Activated naive CD8-positive, alpha-beta T cell treated with anti-CD3 and anti-CD28 coated beads for 36 hours (primary cell): Measurements from ENCODE around the gene PKIB. TPM values are rescaled to one million over a fixed set of nuclear protein-coding genes. Genes with fewer than 3 reads are reported as not detected.
"Not testable (repeated sequence)": the region's sequence is repeated elsewhere in the genome, so short reads cannot be mapped to it uniquely, and the experiment has no call there.

ENCODE experiments used
- DNase-seq: peaks from one replicate; pipeline ENCODE4 v3.0.0; 2021
- H3K27ac Mint-ChIP-seq: one replicate; pipeline ENCODE4 v1.8.0; 2022; ENCODE audit warnings: mild to moderate bottlenecking, moderate library complexity, mixed read lengths
- H3K27me3 Mint-ChIP-seq: one replicate; pipeline ENCODE4 v1.8.0; 2022; ENCODE audit warnings: mild to moderate bottlenecking, mixed read lengths
- H3K36me3 Mint-ChIP-seq: one replicate; pipeline ENCODE4 v1.8.0; 2021; ENCODE audit warnings: mild to moderate bottlenecking, mixed read lengths
- H3K4me1 Mint-ChIP-seq: one replicate; pipeline ENCODE4 v1.8.0; 2021; ENCODE audit warnings: mixed read lengths
- H3K4me3 Mint-ChIP-seq: one replicate; pipeline ENCODE4 v1.8.0; 2022; ENCODE audit warnings: mild to moderate bottlenecking, moderate library complexity, mixed read lengths
- H3K9me3 Mint-ChIP-seq: one replicate; pipeline ENCODE4 v1.8.0; 2022; ENCODE audit warnings: mixed read lengths
- total RNA-seq, 2 experiments: library from RNA; stranded (reverse); gene quantifications; one replicate each; pipeline ENCODE4 v1.2.3, GENCODE V29; 2021

Gene PKIB
- total RNA-seq, 2 experiments from 2014 or later = 0.52 to 0.62 TPM

DNA sequence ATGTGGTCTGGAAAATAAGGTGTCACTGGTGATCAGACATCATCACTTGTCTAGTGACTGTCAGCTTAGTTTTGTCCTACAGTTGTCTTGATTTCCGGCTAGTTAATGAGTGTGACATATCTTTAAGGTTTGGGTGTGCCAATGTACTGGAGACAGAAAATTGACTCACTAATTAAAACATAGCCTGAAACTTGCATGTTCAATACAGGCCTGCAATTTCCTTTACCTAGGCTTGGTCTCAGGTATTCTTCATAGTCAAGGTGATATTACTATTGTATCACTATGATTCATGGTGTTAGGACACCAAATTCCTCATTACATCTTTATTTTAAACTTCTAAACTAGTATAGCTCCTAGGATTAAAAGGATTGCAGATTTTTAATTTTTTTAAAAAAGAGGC is 32.4 kb downstream of the PKIB start:
- DNase-seq = not testable (repeated sequence)

GRCh38 chr6:122645256-122645655 is 35.1 kb downstream of the PKIB start:
- Mint-ChIP-seq H3K36me3 (no peaks in the 10 kb centered on the region), H3K9me3 (no peaks in the 10 kb centered on the region), H3K27me3 (peaks cover 6% of the 10 kb centered on the region), H3K27ac (no peak overlapping the region), H3K4me1 (no peaks in the 10 kb centered on the region), H3K4me3 (no peak overlapping the region)
- DNase-seq = no peak

More for the DNA sequence above, 32.4 kb downstream of the PKIB start:
- not testable (repeated sequence) for H3K9me3 Mint-ChIP-seq, H3K27me3 Mint-ChIP-seq, H3K27ac Mint-ChIP-seq, H3K4me3 Mint-ChIP-seq, H3K36me3 Mint-ChIP-seq, H3K4me1 Mint-ChIP-seq

GRCh38 chr6:122647765-122648164 is 37.6 kb downstream of the PKIB start:
- Mint-ChIP-seq H3K4me3 (no peak overlapping the region), H3K27me3 (peaks cover 6% of the 10 kb centered on the region), H3K36me3 (no peaks in the 10 kb centered on the region), H3K27ac (no peak overlapping the region), H3K4me1 (no peaks in the 10 kb centered on the region), H3K9me3 (no peaks in the 10 kb centered on the region)
- no peak for DNase-seq

DNA sequence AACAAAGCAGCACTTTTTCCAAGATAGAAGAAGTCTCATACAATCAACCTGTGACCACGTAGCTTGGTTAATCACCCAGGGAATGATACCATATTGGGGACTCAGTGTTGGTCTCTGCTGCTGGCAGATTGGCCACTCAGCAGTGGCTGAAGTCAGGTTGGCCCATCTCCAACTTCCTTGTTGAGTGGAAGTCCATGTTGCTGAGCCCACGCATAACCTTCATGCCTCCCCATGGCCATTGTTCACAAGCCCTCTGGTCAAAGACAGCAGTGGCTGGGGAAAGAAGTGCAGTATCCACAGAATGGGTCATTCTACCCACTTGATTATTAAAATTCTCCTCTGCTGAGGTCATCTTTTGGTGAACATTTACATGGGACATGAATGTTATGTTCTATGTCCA is 38.5 kb downstream of the PKIB start:
- no peak overlapping the region for H3K27ac Mint-ChIP-seq
- H3K9me3 Mint-ChIP-seq = no peaks in the 10 kb centered on the region
- DNase-seq = no peak
- H3K36me3 Mint-ChIP-seq = no peaks in the 10 kb centered on the region
- no peaks in the 10 kb centered on the region for H3K4me1 Mint-ChIP-seq
- no peak overlapping the region for H3K4me3 Mint-ChIP-seq
- H3K27me3 Mint-ChIP-seq = peaks cover 6% of the 10 kb centered on the region

DNA sequence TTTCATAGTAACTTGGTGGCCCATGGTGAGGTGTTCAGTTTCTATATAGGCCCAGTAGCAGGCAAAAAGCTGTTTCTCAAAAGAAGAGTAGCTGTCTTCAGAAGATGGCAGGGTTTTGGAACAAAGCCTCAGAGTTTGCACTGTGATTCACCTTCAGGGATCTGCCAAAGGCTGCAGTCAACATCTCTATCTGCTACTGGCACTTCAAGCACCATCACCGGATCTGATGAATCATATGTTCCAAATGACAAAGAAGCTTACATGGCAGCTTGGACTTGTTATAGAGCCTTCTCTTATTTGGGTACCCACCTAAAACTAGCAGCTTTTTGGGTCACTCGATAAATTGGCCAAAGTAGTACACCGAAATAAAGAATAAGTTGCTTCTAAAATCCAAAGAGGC is 39.5 kb downstream of the PKIB start:
- Mint-ChIP-seq H3K4me1 (no peaks in the 10 kb centered on the region), H3K9me3 (no peaks in the 10 kb centered on the region), H3K4me3 (no peak overlapping the region), H3K27me3 (peaks cover 6% of the 10 kb centered on the region), H3K36me3 (no peaks in the 10 kb centered on the region), H3K27ac (no peak overlapping the region)
- no peak for DNase-seq

DNA sequence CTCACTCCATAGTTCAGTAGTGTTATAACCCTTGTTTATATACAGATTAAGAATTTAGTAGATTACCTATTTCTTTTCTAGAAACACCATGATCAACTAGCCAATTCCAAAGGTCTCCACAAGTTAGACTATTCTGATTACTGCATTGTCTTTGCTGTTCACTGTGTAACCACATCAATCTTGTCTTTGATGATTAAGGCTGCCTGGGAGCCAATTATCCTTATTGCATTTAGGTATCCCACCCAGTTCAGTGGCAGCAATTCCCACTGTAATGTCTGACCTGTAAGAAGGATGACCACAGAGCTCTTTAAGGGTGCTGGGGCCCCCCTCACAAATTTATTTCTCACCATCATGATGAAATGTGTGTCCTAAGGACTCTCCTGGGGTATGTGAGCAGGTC is 40.2 kb downstream of the PKIB start:
- no peaks in the 10 kb centered on the region for H3K36me3 Mint-ChIP-seq
- no peaks in the 10 kb centered on the region for H3K4me1 Mint-ChIP-seq
- no peak overlapping the region for H3K4me3 Mint-ChIP-seq
- H3K27ac Mint-ChIP-seq = no peak overlapping the region
- DNase-seq = no peak
- peaks cover 2% of the 10 kb centered on the region for H3K27me3 Mint-ChIP-seq
- no peaks in the 10 kb centered on the region for H3K9me3 Mint-ChIP-seq

DNA sequence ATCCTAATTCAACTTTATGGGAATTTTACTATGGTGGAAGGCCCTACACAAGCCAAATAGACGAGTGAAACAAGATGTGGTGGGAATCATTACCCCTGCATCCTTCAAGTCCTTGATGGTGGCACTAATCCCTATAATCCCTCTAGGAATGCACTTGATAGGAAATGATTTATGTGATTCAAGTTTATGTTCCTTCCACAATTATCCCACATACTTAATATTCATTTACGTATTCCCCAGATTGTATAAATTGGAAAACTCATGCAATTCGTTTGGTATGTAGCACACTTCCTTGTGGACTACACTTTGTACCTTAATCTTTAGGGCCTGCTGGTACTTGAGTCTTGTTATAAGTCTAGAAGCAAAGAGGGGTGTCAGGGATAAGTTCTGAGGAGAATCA is 40.8 kb downstream of the PKIB start:
- Mint-ChIP-seq H3K4me3 (no peak overlapping the region), H3K9me3 (no peaks in the 10 kb centered on the region), H3K27ac (no peak overlapping the region), H3K4me1 (no peaks in the 10 kb centered on the region), H3K27me3 (no peaks in the 10 kb centered on the region), H3K36me3 (no peaks in the 10 kb centered on the region)
- no peak for DNase-seq

- H3K4me3 Mint-ChIP-seq = no peak overlapping the region
- DNase-seq = no peak
- H3K27me3 Mint-ChIP-seq = no peaks in the 10 kb centered on the region
- H3K9me3 Mint-ChIP-seq = no peaks in the 10 kb centered on the region
- H3K4me1 Mint-ChIP-seq = no peaks in the 10 kb centered on the region
- H3K36me3 Mint-ChIP-seq = no peaks in the 10 kb centered on the region
- H3K27ac Mint-ChIP-seq = no peak overlapping the region
Measured at GRCh38 chr6:122651604-122652003, 41.4 kb downstream of the PKIB start.

DNA sequence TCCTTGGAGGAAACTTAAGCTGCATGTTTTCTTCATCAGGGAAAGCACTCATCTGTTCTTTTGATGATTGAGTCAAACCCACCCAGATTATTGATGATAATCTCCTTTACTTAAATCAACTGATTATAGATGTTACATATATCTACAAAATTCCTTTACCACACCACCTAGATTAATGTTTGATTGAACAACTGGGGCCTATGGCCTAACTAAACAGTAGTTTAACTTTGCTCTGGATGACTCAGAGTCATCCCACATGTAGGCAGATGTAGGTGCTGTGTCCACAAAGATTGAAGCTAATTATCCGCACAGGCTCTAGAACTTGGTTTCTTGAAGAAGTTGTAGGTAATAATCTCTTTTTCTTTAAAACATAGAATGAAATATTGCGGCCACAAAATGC is 42.2 kb downstream of the PKIB start:
- Mint-ChIP-seq H3K9me3 (no peaks in the 10 kb centered on the region), H3K27ac (no peak overlapping the region), H3K27me3 (no peaks in the 10 kb centered on the region), H3K36me3 (no peaks in the 10 kb centered on the region), H3K4me1 (no peaks in the 10 kb centered on the region), H3K4me3 (no peak overlapping the region)
- no peak for DNase-seq

DNA sequence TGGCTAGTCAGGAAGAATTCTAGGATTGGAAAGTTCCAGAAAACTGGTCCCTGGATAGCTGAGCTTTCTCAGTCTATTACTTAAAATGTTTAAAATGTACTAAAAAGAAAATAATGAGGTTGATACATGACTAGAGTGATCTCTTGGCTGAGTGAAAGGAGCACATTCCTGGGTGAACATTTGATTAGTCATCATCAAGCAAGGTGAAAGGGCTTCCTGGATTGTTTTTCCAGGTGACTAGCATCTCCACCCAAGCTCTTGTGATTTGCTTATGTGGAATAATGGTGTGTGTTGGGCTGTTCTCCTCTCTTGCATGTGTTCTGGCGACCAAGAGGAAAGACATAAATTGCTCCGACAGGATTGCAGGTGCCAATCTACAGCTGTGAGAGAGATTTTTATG is 42.9 kb downstream of the PKIB start:
- Mint-ChIP-seq H3K27me3 (no peaks in the 10 kb centered on the region), H3K4me3 (no peak overlapping the region), H3K4me1 (no peaks in the 10 kb centered on the region), H3K27ac (no peak overlapping the region), H3K36me3 (no peaks in the 10 kb centered on the region), H3K9me3 (no peaks in the 10 kb centered on the region)
- no peak for DNase-seq

- no peaks in the 10 kb centered on the region for H3K9me3 Mint-ChIP-seq
- no peaks in the 10 kb centered on the region for H3K4me1 Mint-ChIP-seq
- H3K27me3 Mint-ChIP-seq = no peaks in the 10 kb centered on the region
- DNase-seq = no peak
- H3K4me3 Mint-ChIP-seq = no peak overlapping the region
- no peak overlapping the region for H3K27ac Mint-ChIP-seq
- H3K36me3 Mint-ChIP-seq = no peaks in the 10 kb centered on the region
Measured at GRCh38 chr6:122654012-122654411, 43.8 kb downstream of the PKIB start.

DNA sequence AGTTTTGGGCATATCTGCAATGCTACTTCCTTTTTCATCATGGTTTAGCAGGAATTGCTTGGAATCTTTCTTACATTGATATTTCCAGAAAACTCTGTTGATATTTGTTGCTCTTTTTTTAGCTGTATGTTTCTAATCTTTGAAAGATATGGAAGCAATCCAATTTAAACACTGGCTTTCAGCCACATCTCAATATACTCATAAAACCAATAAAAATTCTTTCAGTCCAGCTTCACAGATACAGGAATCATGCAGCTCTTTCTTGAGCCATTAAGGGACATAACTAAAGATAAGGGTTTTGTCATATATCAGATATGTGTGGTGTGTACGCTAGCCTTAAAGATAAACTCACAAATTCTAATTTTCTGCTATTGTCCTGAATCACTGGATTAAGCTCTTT is 47.4 kb downstream of the PKIB start:
- Mint-ChIP-seq H3K27me3 (peaks cover 4% of the 10 kb centered on the region), H3K27ac (no peak overlapping the region), H3K4me1 (no peaks in the 10 kb centered on the region), H3K4me3 (no peak overlapping the region), H3K9me3 (no peaks in the 10 kb centered on the region), H3K36me3 (no peaks in the 10 kb centered on the region)
- DNase-seq = no peak

DNA sequence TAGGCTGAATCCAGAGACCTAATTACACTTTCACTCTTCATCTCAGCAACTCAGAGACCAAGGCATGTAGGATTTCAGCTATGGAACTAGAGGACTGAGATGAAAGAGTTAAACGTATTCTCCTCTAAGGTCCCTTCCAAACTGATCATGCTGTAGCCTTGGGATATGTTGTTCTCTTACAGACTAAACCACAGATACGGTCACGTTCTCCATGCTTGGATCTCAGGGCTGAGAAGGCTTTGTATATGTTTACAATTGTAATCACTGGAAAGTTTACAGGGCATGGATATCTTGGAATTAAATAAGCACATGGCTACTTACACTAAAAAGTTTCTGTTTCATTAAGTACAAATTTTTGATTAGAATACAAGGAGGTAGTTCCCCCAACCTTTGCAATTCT is 50.1 kb downstream of the PKIB start:
- Mint-ChIP-seq H3K4me3 (no peak overlapping the region), H3K27me3 (peaks cover 4% of the 10 kb centered on the region), H3K36me3 (no peaks in the 10 kb centered on the region), H3K9me3 (no peaks in the 10 kb centered on the region), H3K4me1 (no peaks in the 10 kb centered on the region), H3K27ac (no peak overlapping the region)
- no peak for DNase-seq

DNA sequence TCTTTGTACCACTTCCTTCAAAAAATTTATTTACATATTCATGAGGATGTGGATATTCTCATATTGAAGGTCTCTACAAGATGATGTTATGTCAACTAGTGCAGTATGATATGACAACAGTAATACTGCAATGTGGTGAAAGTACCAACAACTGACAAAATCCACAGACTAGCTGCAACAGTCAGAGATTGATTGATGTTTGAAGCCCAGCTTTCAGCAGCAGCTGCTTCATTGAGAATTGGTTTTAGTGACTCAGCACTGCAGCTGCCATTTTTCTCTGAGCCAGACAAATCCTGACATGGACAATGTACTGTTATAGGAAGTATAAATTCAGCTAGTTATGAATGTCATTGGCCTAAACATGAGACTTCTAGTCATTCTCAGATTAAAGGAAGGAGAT is 53.8 kb downstream of the PKIB start:
- no peak overlapping the region for H3K27ac Mint-ChIP-seq
- no peaks in the 10 kb centered on the region for H3K9me3 Mint-ChIP-seq
- H3K4me3 Mint-ChIP-seq = no peak overlapping the region
- DNase-seq = no peak
- H3K36me3 Mint-ChIP-seq = no peaks in the 10 kb centered on the region
- peaks cover 4% of the 10 kb centered on the region for H3K27me3 Mint-ChIP-seq
- no peaks in the 10 kb centered on the region for H3K4me1 Mint-ChIP-seq

GRCh38 chr6:122665929-122666328 is 55.7 kb downstream of the PKIB start:
- no peak overlapping the region for H3K4me3 Mint-ChIP-seq

DNA sequence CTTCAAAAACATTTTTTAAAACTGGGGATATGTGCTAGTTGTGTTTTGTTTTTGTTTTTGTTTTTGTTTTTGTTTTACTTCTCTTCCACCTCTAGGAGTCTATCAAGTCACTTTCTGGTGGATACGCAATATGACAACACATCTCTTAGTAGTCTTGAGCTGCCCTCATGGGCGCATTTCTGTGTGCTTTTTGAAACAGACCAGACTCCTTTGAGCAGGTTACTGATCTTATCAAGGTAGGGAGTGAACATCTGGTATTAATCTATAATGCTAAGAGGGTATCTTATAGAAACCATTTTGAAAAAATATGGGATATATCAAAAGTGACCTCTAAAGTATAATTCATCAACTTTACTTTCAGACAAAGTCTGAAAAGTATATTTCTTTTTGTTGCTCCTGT is 56.2 kb downstream of the PKIB start:
- no peaks in the 10 kb centered on the region for H3K9me3 Mint-ChIP-seq
- H3K36me3 Mint-ChIP-seq = no peaks in the 10 kb centered on the region
- no peaks in the 10 kb centered on the region for H3K4me1 Mint-ChIP-seq
- no peak for DNase-seq
- peaks cover 3% of the 10 kb centered on the region for H3K27me3 Mint-ChIP-seq
- H3K27ac Mint-ChIP-seq = no peak overlapping the region
- no peak overlapping the region for H3K4me3 Mint-ChIP-seq

More at GRCh38 chr6:122665929-122666328, 55.7 kb downstream of the PKIB start:
- Mint-ChIP-seq H3K36me3 (no peaks in the 10 kb centered on the region), H3K27ac (no peak overlapping the region), H3K4me1 (no peaks in the 10 kb centered on the region), H3K27me3 (peaks cover 3% of the 10 kb centered on the region), H3K9me3 (no peaks in the 10 kb centered on the region)
- DNase-seq = no peak

DNA sequence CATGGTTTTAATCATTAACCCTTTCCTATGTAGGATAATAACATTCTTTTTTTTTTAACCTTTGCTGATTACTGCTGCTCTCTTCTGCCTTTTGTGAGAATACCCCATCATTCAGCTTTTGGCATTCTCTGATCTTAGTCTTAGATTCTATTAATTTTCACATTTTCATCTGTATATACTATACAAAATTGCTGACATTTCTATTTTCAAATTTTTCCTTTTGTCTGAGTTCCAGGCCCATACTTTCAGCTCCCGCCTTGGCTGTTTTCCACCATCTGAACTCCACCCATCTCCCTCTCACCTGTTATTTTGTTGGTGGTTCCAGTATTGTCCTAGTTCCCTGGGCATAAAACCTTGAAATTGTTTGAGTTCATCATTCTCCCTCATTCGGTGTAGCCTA is 59.2 kb downstream of the PKIB start:
- Mint-ChIP-seq H3K9me3 (no peaks in the 10 kb centered on the region), H3K27ac (no peak overlapping the region)

More for the DNA sequence above, 59.2 kb downstream of the PKIB start:
- DNase-seq = no peak
- H3K4me3 Mint-ChIP-seq = no peak overlapping the region
- no peaks in the 10 kb centered on the region for H3K4me1 Mint-ChIP-seq
- H3K36me3 Mint-ChIP-seq = no peaks in the 10 kb centered on the region
- peaks cover 9% of the 10 kb centered on the region for H3K27me3 Mint-ChIP-seq
